HG02588 (cell line): Measurements from ENCODE around the gene MAP2.

Source experiments
- ATAC-seq: cut with Tn5 transposase; IDR thresholded peaks from one replicate; pipeline ENCODE4 v1.9.1; 2021; ENCODE audit warnings: mild to moderate bottlenecking, moderate library complexity; ENCODE audit not compliant: unreplicated experiment

The MAP2 gene

DNA sequence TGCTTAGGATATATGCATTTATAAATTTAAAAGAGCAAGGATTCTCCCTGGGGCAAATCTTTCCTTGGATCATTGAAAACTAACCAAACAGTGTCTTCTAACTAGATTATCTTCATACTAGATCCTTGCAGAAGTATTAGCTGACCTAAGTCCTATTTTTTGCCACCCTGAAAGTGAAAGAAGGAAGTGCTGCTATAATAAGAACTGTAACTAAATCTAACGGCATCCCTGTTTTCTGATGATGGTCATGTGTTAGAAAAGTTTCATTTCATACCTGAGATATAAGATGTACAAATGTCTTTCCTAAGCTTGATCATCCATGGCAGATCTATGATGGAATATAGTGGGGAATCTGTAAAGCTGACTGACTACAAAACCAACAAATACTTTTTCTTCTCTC, 102.7 kb downstream of the MAP2 start:
- peak; percentile 39 for ATAC-seq

GRCh38 chr2:209529579-209529978, 105.7 kb downstream of the MAP2 start:
- no peak for ATAC-seq

DNA sequence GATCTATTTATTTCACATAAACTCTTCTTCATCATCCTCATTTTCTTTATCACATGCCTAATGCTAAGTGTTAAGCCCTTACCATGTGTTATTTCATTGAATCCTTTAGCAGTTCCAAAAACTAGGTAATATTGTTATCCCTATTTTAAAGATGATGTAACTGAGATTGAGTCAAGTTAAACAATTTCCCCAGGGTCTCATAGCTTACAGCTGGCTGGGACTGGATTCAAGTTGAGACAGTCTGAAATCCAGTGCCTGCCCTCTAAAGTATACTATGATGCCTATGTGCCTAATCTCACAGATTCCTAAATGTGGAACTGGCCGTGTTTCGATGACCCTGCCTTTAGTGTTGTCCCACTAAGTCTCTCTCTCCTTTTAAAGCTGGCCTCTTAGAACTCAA, 108.5 kb downstream of the MAP2 start:
- ATAC-seq: no peak

- ATAC-seq: no peak
Observed at GRCh38 chr2:209533391-209533790, 109.5 kb downstream of the MAP2 start.

- peak; percentile 54 for ATAC-seq
Observed at GRCh38 chr2:209534228-209534627, 110.4 kb downstream of the MAP2 start.

GRCh38 chr2:209536363-209536762, 112.5 kb downstream of the MAP2 start:
- no peak for ATAC-seq

- ATAC-seq: no peak
Observed at GRCh38 chr2:209547726-209548125, 123.9 kb downstream of the MAP2 start.

DNA sequence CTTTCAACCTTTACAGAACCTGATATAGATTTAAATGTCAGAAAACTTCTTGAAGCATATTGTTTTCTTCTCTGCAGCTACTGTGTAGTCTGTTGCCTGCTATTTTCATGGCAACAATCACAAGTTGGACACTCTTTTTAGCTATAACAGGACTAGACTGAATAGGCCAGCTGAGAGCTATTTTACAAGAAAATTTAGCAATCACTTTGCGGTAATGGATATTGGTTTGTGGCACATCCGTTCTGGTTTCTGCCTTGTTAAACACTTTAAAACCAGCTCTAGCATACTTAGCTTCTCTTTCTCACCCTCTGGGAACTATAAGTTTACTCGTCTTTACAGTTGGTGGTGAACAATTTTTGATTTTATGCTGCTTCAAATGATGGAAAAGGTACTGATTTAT, 125.7 kb downstream of the MAP2 start:
- no peak for ATAC-seq

- peak; percentile 55 for ATAC-seq
Observed at GRCh38 chr2:209553913-209554312, 130.1 kb downstream of the MAP2 start.

- ATAC-seq: peak; percentile 62
Observed at GRCh38 chr2:209556354-209556961, 132.6 kb downstream of the MAP2 start.

DNA sequence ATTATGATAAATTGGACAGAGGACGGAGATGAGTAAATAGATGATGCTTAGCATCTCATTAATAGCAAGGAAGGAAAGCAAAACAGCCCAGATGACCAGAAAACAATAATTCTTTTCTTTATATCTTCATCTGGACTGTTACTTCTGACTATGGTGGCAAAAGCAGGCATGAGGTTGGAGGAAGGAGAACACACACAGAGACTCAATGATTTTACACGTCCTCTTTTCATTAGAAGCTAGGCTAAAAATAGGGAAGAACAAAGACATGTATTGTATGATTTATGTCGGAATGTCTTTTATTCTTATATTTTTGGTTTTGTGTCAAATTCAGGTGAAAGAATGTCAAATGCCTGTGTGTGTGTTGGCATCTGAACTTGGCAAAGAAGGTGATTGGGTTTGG, 137.1 kb downstream of the MAP2 start:
- ATAC-seq: no peak

GRCh38 chr2:209563453-209563852, 139.6 kb downstream of the MAP2 start:
- no peak for ATAC-seq

DNA sequence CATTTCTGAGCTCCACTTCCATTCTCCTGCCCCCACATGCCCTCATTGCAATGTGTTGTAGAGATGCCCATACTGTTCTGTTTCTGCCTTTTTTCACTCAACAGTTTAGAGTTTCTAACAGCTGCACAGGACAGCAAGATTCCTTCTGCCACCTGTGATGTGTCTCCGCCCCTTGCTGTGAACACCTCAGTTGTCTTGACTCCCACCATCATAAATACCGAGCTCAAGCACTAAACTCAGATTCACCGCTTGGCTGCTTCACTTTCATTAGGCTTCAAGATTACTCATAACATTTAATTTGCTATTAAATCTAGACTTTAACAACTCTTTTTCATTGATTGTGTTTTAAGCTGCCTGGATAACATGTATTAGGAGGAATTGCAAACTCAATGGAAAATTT, 141.0 kb downstream of the MAP2 start:
- ATAC-seq: no peak

DNA sequence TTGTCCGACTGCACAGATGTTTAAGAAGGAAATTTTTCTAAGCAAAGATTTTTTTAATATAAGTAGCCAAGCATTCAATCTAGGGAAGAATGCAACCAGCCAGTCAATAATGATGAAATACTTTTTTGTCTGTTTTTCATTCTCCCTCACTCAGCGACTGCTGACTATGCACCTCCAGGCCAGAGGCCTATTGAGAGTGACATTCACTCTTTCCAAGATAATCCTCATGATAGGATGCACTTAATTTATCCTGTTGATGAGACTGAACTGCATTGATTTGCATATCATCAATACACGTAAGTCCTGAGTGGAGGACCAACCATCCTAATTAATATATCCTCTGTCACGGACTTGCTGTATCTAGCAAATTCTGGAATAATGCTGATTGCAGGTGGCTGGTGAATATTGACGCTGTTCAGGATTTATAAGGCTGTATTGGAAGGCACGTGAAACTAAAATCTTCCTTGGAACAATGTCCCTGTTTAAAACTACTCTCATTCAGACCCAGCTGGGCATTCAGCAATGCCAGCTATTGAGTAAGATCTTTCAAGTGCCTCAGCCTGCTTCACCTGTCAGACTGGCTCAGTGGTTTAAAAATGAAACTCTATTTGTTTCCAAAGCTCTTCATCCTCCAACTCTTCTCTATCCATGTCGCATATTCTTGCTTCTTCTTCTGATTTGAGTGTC, 142.2 kb downstream of the MAP2 start:
- ATAC-seq: no peak

DNA sequence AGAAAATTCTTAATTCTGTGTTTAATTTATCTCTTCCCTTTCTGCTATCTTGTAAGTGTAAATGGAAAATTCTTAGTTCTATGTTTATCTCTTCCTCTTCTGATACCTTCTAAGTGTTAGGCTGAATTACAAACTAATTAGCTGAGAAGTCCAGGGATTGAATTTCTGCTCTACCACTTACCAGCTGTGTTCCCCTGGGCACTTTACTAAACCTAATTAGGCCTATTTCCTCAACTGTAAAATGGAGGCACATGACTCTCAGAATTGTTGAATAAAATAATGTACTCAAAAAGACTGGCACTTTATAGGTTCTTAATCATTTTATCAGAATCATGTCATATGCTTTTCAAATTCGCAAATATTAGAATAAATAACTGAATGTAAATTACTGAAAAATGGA, 146.3 kb downstream of the MAP2 start:
- no peak for ATAC-seq

- no peak for ATAC-seq
Observed at GRCh38 chr2:209574515-209574914, 150.7 kb downstream of the MAP2 start.

- ATAC-seq: no peak
Observed at GRCh38 chr2:209577376-209578357, 153.8 kb downstream of the MAP2 start.

DNA sequence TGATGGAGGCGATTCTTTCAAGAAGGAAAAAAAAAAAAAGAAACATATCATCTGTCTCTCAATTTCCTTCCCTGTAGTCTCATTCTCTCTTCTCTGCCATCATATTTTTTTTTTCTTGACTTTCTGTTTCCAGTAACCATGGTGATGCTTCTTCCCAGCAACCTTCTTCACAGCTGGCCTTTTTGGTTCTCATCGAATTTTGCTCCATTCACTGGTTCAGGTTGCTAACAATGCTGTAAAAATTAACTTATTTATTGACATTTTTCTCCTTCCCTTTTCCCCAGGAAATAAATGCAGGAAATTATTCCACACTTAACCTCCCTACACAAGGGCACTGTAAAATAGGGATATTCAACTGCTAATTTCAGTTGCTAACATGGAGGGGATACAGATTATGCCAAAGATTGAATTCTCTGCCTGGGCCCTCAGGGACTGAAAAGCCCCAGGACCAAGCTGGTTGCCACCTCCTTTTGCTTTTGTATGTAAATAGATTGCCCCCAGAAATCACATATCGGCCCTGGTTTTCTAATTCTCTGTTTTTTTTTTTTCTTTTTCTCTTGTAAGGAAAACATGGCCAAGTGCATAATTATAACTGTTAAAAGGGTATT, 154.7 kb downstream of the MAP2 start:
- no peak for ATAC-seq

DNA sequence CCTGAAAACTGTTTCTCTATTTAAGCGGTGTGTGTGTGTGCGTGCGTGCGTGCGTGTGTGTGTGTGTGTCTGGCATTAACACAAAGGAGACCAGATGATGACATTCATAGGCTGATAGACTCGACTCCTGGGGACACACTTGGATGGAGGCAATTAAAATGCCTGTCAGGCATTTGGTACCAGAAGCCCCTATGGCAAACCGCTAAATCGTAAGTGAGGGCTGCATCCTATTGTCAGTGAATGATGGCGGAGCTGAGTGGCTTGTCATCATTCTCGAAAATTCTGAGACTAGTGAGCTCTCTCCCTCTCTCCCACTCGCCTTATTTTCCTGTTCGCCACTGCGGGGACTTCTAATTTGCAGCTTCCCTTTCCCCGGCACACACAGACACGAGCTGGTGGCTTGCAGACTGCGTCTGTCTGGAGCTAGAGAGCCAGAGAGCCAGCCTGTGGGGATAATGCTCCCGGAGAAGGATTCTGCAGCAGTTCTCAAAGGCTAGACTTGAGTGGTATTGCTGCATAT, 155.4 kb downstream of the MAP2 start:
- ATAC-seq: no peak

DNA sequence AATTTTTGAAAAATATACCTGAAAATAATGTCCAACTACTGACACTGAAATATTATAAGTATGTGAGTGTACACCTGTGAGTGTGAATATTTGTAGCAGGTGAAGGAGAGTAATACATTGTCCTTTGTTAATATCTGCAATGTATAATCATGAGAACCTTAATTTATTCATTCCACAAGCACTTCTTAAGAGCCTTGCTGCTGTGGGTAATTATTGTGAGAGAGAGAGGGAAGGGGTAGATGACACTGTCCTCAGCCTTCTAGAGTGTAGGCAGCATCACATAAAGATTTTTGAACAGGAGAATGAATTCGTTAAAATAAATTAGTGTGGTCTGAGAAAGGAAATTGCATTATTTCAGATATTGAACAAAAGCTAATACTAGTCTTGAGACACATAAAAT, 157.2 kb downstream of the MAP2 start:
- ATAC-seq: no peak

DNA sequence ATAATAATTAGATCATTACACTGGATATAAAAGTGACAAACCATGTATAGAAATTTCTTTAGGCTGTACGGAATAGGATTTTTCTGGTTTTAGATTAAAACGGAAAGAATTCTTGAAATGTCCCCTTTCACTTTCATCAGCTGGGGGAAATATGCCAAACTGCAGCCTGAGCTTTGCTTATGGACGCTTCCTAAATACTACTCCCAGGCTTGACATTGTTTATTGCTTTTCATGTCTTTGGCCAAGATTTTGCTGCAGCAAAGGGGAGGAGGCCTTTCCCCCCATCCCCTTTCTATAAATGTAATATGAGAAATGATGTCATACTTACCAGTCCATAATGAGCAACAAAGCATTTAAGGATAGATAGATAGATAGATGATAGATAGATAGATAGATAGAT, 158.4 kb downstream of the MAP2 start:
- ATAC-seq: no peak
